Measurements from ENCODE around the gene SAFB2.

Gene SAFB2

GRCh38 chr19:5594521-5594950, 28.0 kb downstream of the SAFB2 start:
- TF ChIP-seq TEAD4 (IDR thresholded peaks at IDR 0.05) (no peak), YY1 (IDR thresholded peaks at IDR 0.05; ENCODE audit: low read depth) (no peak), MAX (IDR thresholded peaks at IDR 0.05) (no peak), RAD21 (IDR thresholded peaks at IDR 0.05; ENCODE audit: low read depth) (no peak), REST (IDR thresholded peaks at IDR 0.05; ENCODE audit: low read depth) (no peak), ZBTB7A (IDR thresholded peaks at IDR 0.05; ENCODE audit: low read depth) (no peak), EGR1 (IDR thresholded peaks at IDR 0.05) (no peak), NFIC (IDR thresholded peaks at IDR 0.05) (no peak), USF1 (IDR thresholded peaks at IDR 0.05) (no peak), TAF1 (IDR thresholded peaks at IDR 0.05; ENCODE audit: low read depth) (no peak)

GRCh38 chr19:5593343-5594255, 29.0 kb downstream of the SAFB2 start:
- TF ChIP-seq TAF1 (IDR thresholded peaks at IDR 0.05; ENCODE audit: low read depth) = no peak
- TF ChIP-seq USF1 (IDR thresholded peaks at IDR 0.05) = no peak

GRCh38 chr19:5592531-5593342, 29.8 kb downstream of the SAFB2 start:
- no peak for TF ChIP-seq REST (IDR thresholded peaks at IDR 0.05; ENCODE audit: low read depth)
- TF ChIP-seq RAD21 (IDR thresholded peaks at IDR 0.05; ENCODE audit: low read depth) = no peak
- no peak for TF ChIP-seq NFIC (IDR thresholded peaks at IDR 0.05)
- no peak for TF ChIP-seq MAX (IDR thresholded peaks at IDR 0.05)
- no peak for TF ChIP-seq TAF1 (IDR thresholded peaks at IDR 0.05; ENCODE audit: low read depth)
- TF ChIP-seq EP300 (IDR thresholded peaks at IDR 0.05; ENCODE audit: borderline replicate concordance) = no peak
- TF ChIP-seq YY1 (IDR thresholded peaks at IDR 0.05; ENCODE audit: low read depth) = no peak
- no peak for TF ChIP-seq TEAD4 (IDR thresholded peaks at IDR 0.05)
- no peak for TF ChIP-seq ZBTB7A (IDR thresholded peaks at IDR 0.05; ENCODE audit: low read depth)
- no peak for TF ChIP-seq CREB1 (IDR thresholded peaks at IDR 0.05; ENCODE audit: low read depth)
- no peak for TF ChIP-seq CEBPB (IDR thresholded peaks at IDR 0.05)

GRCh38 chr19:5591476-5591875, 31.1 kb downstream of the SAFB2 start:
- TF ChIP-seq MAX (IDR thresholded peaks at IDR 0.05) (no peak), ZBTB7A (IDR thresholded peaks at IDR 0.05; ENCODE audit: low read depth) (no peak), RAD21 (IDR thresholded peaks at IDR 0.05; ENCODE audit: low read depth) (no peak), EP300 (IDR thresholded peaks at IDR 0.05; ENCODE audit: borderline replicate concordance) (no peak), TCF12 (IDR thresholded peaks at IDR 0.05; ENCODE audit: low read depth) (no peak), CREB1 (IDR thresholded peaks at IDR 0.05; ENCODE audit: low read depth) (no peak), FOXM1 (IDR thresholded peaks at IDR 0.05; ENCODE audit: borderline replicate concordance, low read depth) (no peak)

GRCh38 chr19:5590865-5591154, 31.8 kb downstream of the SAFB2 start:
- TF ChIP-seq CREB1 (IDR thresholded peaks at IDR 0.05; ENCODE audit: low read depth) = no peak

All from Ishikawa (cell line).